ENCODE data around the gene ITGB4. TPM values are rescaled to one million over a fixed set of nuclear protein-coding genes. Genes with fewer than 3 reads are reported as not detected.
A peak's percentile ranks its signal among the peaks of the same experiment; 100 is the strongest.
"Not testable (repeated sequence)": the region's sequence is repeated elsewhere in the genome, so short reads cannot be mapped to it uniquely, and the experiment has no call there.

Gene ITGB4
- total RNA-seq, 1 donor from 2014 or later: 82.2 TPM

DNA sequence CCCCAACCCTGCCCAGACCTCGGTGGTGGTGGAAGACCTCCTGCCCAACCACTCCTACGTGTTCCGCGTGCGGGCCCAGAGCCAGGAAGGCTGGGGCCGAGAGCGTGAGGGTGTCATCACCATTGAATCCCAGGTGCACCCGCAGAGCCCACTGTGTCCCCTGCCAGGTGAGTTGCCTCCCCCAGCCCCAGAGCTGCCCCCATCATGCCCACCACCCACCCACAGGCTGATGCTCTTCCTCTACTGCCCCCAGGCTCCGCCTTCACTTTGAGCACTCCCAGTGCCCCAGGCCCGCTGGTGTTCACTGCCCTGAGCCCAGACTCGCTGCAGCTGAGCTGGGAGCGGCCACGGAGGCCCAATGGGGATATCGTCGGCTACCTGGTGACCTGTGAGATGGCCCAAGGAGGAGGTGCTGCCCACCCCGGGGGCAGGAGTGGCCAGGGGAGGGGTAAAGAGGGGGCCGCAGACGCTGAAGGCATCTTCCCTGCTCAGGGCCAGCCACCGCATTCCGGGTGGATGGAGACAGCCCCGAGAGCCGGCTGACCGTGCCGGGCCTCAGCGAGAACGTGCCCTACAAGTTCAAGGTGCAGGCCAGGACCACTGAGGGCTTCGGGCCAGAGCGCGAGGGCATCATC is 35.3 kb downstream of the ITGB4 start:
- H3K4me3 ChIP-seq: no peak overlapping the region
- H3K27me3 ChIP-seq: no peaks in the 10 kb centered on the region
- H3K4me1 ChIP-seq: peaks cover 8% of the 10 kb centered on the region
- intact Hi-C loops (cut with DNase I): no loop called here
- no peak for ATAC-seq
- peaks cover 17% of the 10 kb centered on the region for H3K36me3 ChIP-seq
- no peak for DNase-seq
- no peaks in the 10 kb centered on the region for H3K9me3 ChIP-seq
- TF ChIP-seq CTCF (IDR thresholded peaks at IDR 0.05): no peak
- H3K27ac ChIP-seq: no peak overlapping the region

GRCh38 chr17:75757086-75757681 is 35.9 kb downstream of the ITGB4 start:
- Histone ChIP-seq H3K36me3 (peaks cover 18% of the 10 kb centered on the region), H3K4me3 (no peak overlapping the region), H3K4me1 (peaks cover 8% of the 10 kb centered on the region), H3K27ac (no peak overlapping the region), H3K9me3 (no peaks in the 10 kb centered on the region), H3K27me3 (no peaks in the 10 kb centered on the region)
- intact Hi-C loops (cut with DNase I): no loop called here
- DNase-seq: no peak
- TF ChIP-seq CTCF (IDR thresholded peaks at IDR 0.05): no peak
- no peak for ATAC-seq

GRCh38 chr17:75758131-75758905 is 37.1 kb downstream of the ITGB4 start:
- Histone ChIP-seq H3K27ac (no peak overlapping the region), H3K27me3 (no peaks in the 10 kb centered on the region), H3K9me3 (no peaks in the 10 kb centered on the region), H3K4me1 (peaks cover 9% of the 10 kb centered on the region), H3K36me3 (peaks cover 25% of the 10 kb centered on the region), H3K4me3 (no peak overlapping the region)
- TF ChIP-seq CTCF (IDR thresholded peaks at IDR 0.05): no peak
- ATAC-seq (no peak), DNase-seq (no peak)
- intact Hi-C loops (cut with DNase I): no loop called here

DNA sequence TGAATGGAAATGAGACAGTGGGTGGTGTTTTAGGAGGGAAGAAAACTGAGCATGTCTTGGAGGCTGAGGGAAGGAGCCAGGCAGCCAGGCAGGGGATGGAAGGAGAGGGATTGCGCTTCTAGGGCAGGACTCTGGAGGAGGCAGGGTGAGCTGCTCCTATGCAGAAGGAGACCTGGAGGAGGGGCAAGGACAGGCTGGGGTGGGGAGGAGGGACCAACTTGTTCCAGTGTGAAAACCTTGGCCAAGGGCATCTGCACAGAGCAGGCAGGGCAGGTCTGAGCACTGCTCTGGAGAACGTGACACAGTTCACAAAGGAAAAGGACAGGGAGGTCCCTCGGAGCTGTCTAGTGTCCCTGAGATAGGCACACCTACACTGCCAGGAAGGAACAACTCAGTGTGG is 38.2 kb downstream of the ITGB4 start:
- DNase-seq: no peak
- intact Hi-C loops (cut with DNase I): no loop called here
- Histone ChIP-seq H3K4me3 (no peak overlapping the region), H3K4me1 (peaks cover 14% of the 10 kb centered on the region), H3K27me3 (no peaks in the 10 kb centered on the region), H3K9me3 (no peaks in the 10 kb centered on the region), H3K36me3 (peaks cover 25% of the 10 kb centered on the region), H3K27ac (no peak overlapping the region)
- peak; percentile 2 for ATAC-seq
- TF ChIP-seq CTCF (IDR thresholded peaks at IDR 0.05): no peak

GRCh38 chr17:75759978-75760640 is 38.9 kb downstream of the ITGB4 start:
- peaks cover 25% of the 10 kb centered on the region for H3K36me3 ChIP-seq
- ATAC-seq; H3K4me3 ChIP-seq; intact Hi-C loops (cut with DNase I); H3K27ac ChIP-seq; DNase-seq; H3K27me3 ChIP-seq; H3K9me3 ChIP-seq: not testable (repeated sequence)
- peaks cover 13% of the 10 kb centered on the region for H3K4me1 ChIP-seq
